ENCODE results near the gene PLAU. TPM values are rescaled to one million over a fixed set of nuclear protein-coding genes. Genes with fewer than 3 reads are reported as not detected.
"Not testable (repeated sequence)": the region's sequence is repeated elsewhere in the genome, so short reads cannot be mapped to it uniquely, and the experiment has no call there.

Gene PLAU
- total RNA-seq, 2 experiments from 2014 or later, result 0.61 to 0.62 TPM

DNA sequence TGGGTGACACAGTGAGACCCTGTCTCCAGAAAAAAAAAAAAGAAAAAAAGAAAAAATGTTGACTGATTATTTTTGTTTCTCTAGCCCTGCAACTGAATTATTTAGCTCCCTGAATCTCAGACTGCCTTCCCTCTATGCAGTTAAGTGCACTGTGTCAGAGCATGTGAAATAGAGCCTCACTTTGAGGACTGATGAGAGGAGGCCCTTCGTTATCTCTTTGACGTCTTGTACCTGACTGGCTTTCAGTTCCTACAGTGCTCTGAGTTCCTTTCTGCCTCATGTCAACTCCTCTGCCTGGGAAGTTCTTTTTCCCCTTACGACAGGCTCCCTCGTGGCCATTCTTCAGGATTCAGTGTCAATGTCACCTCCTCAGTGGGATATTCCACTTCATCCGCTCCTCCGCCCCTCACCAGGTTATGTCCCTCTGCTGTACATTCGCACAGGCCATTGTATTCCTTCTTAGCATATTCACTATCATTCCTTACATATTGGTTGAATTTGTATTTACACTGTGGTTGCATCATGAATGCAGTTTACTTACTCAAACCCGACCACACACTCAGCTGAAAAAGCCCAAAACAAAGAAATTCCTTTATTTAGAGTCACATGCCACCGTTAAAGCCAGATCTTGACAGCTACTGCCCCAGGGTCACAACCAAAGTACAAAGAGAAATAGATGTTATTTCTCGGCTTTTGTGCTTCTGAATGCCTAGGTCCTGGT lies 18.5 kb upstream of the PLAU start:
- Mint-ChIP-seq H3K4me1 (peaks cover 1% of the 10 kb centered on the region), H3K9me3 (no peaks in the 10 kb centered on the region), H3K4me3 (no peak overlapping the region), H3K27me3 (peaks cover 12% of the 10 kb centered on the region), H3K27ac (no peak overlapping the region), H3K36me3 (no peaks in the 10 kb centered on the region)
- DNase-seq (no peak), ATAC-seq (ENCODE audit: low read depth) (no peak)
- POLR2A ChIA-PET, result no interaction called here

- Mint-ChIP-seq H3K9me3 (no peaks in the 10 kb centered on the region), H3K4me3 (no peak overlapping the region), H3K4me1 (peaks cover 1% of the 10 kb centered on the region), H3K27ac (no peak overlapping the region), H3K27me3 (peaks cover 15% of the 10 kb centered on the region), H3K36me3 (no peaks in the 10 kb centered on the region)
- ATAC-seq (ENCODE audit: low read depth), result no peak
- no peak for DNase-seq
- POLR2A ChIA-PET, result no interaction called here
Observed at GRCh38 chr10:73893426-73893825, 17.5 kb upstream of the PLAU start.

DNA sequence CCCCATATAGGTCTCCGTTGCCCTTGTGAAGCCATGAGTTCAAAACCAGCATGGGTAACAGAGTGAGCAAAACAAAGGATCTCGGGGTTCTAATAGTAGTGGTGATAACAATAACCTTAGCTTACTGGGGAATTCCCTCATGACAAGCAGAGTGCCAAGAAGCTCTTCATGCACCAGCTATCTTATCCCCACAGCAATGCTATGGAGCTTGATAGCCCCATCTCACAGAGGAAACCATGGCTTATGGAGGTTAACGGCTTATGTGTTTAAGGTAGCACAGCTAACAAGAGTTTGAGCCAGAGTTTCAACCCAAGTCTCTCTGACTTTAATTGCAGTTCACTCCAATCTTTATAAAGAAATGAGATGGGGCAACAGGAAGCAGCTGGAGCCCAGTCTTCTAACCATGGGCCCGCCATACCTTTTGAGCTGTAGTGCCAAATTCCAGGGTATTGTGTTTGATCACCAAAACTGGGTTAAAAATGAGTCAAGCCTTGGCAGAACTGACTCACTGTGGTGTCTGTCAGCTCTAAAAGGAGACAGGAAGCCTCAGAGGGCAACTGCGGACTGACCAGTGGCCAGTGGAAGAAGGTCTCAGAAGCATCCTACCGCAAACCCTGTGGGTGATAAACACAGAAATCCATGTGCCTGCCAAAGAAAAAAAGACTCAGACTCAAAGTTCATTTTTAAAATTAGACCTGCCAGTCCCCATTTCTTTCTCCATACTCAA lies 16.5 kb upstream of the PLAU start:
- DNase-seq (no peak), ATAC-seq (ENCODE audit: low read depth) (no peak)
- H3K4me1 Mint-ChIP-seq, result peaks cover 1% of the 10 kb centered on the region
- no peaks in the 10 kb centered on the region for H3K9me3 Mint-ChIP-seq
- H3K36me3 Mint-ChIP-seq, result no peaks in the 10 kb centered on the region
- POLR2A ChIA-PET, result no interaction called here
- no peak overlapping the region for H3K4me3 Mint-ChIP-seq
- H3K27ac Mint-ChIP-seq, result no peak overlapping the region
- H3K27me3 Mint-ChIP-seq, result peaks cover 18% of the 10 kb centered on the region

- ATAC-seq (ENCODE audit: low read depth); H3K4me1 Mint-ChIP-seq; DNase-seq; POLR2A ChIA-PET; H3K9me3 Mint-ChIP-seq; H3K27ac Mint-ChIP-seq; H3K36me3 Mint-ChIP-seq; H3K4me3 Mint-ChIP-seq: not testable (repeated sequence)
- H3K27me3 Mint-ChIP-seq, result peaks cover 20% of the 10 kb centered on the region
Observed at GRCh38 chr10:73895381-73895780, 15.6 kb upstream of the PLAU start.

DNA sequence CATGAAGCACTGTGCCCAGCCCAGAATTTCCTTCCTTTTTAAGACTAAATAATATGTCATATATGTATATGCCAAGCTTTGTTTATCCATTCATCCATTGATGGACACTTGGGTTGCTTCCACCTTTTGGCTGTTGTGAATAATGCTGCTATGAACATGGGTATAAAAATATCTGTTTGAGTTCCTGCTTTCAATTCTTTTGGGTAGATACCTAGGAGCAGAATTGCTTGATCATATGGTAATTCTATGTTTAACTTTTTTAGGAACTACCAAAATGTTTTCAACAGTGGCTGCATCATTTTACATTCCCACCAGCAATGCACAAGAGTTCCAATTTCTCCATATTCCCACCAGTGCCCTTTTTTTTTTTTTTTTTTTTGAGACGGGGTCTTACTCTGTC lies 13.2 kb upstream of the PLAU start:
- DNase-seq (no peak), ATAC-seq (ENCODE audit: low read depth) (no peak)
- Mint-ChIP-seq H3K36me3 (no peaks in the 10 kb centered on the region), H3K9me3 (no peaks in the 10 kb centered on the region), H3K27ac (no peak overlapping the region), H3K4me1 (peaks cover 2% of the 10 kb centered on the region), H3K4me3 (no peak overlapping the region), H3K27me3 (peaks cover 24% of the 10 kb centered on the region)
- POLR2A ChIA-PET, result no interaction called here

- Mint-ChIP-seq H3K4me1 (peaks cover 2% of the 10 kb centered on the region), H3K27me3 (peaks cover 23% of the 10 kb centered on the region), H3K36me3 (no peaks in the 10 kb centered on the region), H3K9me3 (no peaks in the 10 kb centered on the region), H3K27ac (no peak overlapping the region), H3K4me3 (no peak overlapping the region)
- POLR2A ChIA-PET, result no interaction called here
- ATAC-seq (ENCODE audit: low read depth) (no peak), DNase-seq (no peak)
Observed at GRCh38 chr10:73898730-73899410, 12.1 kb upstream of the PLAU start.

DNA sequence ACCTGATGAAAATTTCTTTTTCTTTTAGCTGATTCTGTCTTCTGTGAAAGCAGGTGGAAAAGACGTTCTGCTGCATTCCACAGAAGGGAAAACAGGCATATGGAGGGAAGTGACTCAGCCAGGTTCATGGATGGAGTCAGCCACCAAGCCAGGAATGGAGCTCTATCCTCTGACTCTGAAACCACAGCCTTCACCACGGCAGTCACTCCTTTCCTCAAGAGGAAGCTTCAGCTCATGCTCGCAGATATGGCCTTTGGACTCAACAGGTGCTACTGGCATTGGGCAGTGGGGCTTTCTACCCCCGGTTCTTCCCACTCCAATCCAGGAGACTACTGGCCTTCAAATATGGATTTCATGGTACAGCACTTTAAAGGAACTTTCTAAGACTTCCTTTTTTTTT lies 11.5 kb upstream of the PLAU start:
- no peak for DNase-seq
- no peak overlapping the region for H3K4me3 Mint-ChIP-seq
- ATAC-seq (ENCODE audit: low read depth), result no peak
- peaks cover 2% of the 10 kb centered on the region for H3K4me1 Mint-ChIP-seq
- H3K36me3 Mint-ChIP-seq, result no peaks in the 10 kb centered on the region
- peaks cover 23% of the 10 kb centered on the region for H3K27me3 Mint-ChIP-seq
- POLR2A ChIA-PET, result interaction anchor here (0.6 to 0.7 kb wide), 2 partner anchors 59 to 218 kb away, joined by 3 to 4 read pairs; no protein-coding TSS in a partner anchor
- no peak overlapping the region for H3K27ac Mint-ChIP-seq
- no peaks in the 10 kb centered on the region for H3K9me3 Mint-ChIP-seq

DNA sequence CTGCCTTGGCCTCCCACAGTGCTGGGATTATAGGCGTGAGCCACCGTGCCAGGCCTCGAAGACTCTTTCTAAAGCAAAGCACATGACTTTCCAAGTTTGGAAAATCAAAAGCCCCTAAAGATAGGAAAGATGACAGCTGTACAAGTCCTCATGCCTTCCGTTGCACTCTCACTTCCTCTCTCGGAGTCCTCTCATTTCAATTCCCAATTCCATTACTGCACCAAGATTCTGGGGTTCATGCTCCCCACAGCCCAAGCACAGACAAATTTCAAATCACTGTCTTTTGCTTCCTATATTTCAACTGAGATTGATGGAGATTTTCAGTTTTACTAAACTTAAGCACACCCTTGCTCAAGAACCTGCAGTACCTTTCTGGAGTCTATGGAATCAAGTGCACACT lies 10.9 kb upstream of the PLAU start:
- POLR2A ChIA-PET, result interaction anchor here (0.6 to 0.7 kb wide), 2 partner anchors 58 to 217 kb away, joined by 3 to 4 read pairs; no protein-coding TSS in a partner anchor
- Mint-ChIP-seq H3K4me1 (peaks cover 2% of the 10 kb centered on the region), H3K27ac (no peak overlapping the region), H3K4me3 (no peak overlapping the region), H3K9me3 (no peaks in the 10 kb centered on the region), H3K27me3 (peaks cover 24% of the 10 kb centered on the region), H3K36me3 (no peaks in the 10 kb centered on the region)
- ATAC-seq (ENCODE audit: low read depth) (no peak), DNase-seq (no peak)

- Mint-ChIP-seq H3K27me3 (peaks cover 27% of the 10 kb centered on the region), H3K36me3 (no peaks in the 10 kb centered on the region), H3K9me3 (no peaks in the 10 kb centered on the region), H3K4me3 (no peak overlapping the region), H3K4me1 (peaks cover 3% of the 10 kb centered on the region), H3K27ac (no peak overlapping the region)
- ATAC-seq (ENCODE audit: low read depth) (no peak), DNase-seq (no peak)
- POLR2A ChIA-PET, result no interaction called here
Observed at GRCh38 chr10:73901261-73901660, 9.7 kb upstream of the PLAU start.

DNA sequence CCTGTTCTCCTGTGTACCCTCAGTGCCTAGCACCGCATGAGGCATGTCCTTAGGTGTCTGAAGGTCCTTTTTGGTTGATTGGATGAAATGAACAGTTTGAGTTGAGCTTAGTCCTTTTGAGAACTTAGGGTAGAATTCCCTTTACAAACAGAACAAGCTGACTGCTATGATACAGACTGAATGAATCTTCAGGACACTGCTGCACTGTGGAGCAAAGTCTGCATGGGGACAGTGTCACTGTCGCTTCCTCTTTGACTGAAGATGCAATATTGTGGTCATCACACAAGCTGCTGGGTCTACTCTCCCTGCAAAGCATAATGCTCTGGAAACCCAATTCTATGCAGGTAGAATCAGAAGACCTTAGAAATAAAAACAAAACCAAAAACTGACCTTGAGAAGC lies 8.6 kb upstream of the PLAU start:
- Mint-ChIP-seq H3K27me3 (peaks cover 28% of the 10 kb centered on the region), H3K9me3 (no peaks in the 10 kb centered on the region), H3K4me3 (no peak overlapping the region), H3K27ac (no peak overlapping the region), H3K4me1 (peaks cover 3% of the 10 kb centered on the region), H3K36me3 (no peaks in the 10 kb centered on the region)
- DNase-seq (no peak), ATAC-seq (ENCODE audit: low read depth) (no peak)
- POLR2A ChIA-PET, result interaction anchor here (0.7 kb wide), 1 partner anchor 129 kb away, joined by 3 read pairs; no protein-coding TSS in a partner anchor

- no peak overlapping the region for H3K4me3 Mint-ChIP-seq
- DNase-seq (no peak), ATAC-seq (ENCODE audit: low read depth) (no peak)
- peaks cover 36% of the 10 kb centered on the region for H3K27me3 Mint-ChIP-seq
- H3K9me3 Mint-ChIP-seq, result no peaks in the 10 kb centered on the region
- POLR2A ChIA-PET, result no interaction called here
- no peak overlapping the region for H3K27ac Mint-ChIP-seq
- H3K4me1 Mint-ChIP-seq, result peaks cover 27% of the 10 kb centered on the region
- H3K36me3 Mint-ChIP-seq, result no peaks in the 10 kb centered on the region
Observed at GRCh38 chr10:73905256-73906020, 5.5 kb upstream of the PLAU start.

GRCh38 chr10:73906524-73907447 lies 4.1 kb upstream of the PLAU start:
- no peak for ATAC-seq (ENCODE audit: low read depth)
- H3K27ac Mint-ChIP-seq, result peak overlapping the region; percentile 16

More at GRCh38 chr10:73906524-73907447, 4.1 kb upstream of the PLAU start:
- Mint-ChIP-seq H3K36me3 (no peaks in the 10 kb centered on the region), H3K4me3 (no peak overlapping the region), H3K4me1 (peaks cover 33% of the 10 kb centered on the region), H3K27me3 (peaks cover 43% of the 10 kb centered on the region), H3K9me3 (no peaks in the 10 kb centered on the region)
- POLR2A ChIA-PET, result no interaction called here
- DNase-seq, result no peak
